GM18951 (cell line): ENCODE measurements around the gene SUN1.

Experiments used
- POLR2A ChIP-seq: IDR thresholded peaks from 4 replicates; pipeline ENCODE4 v1.6.1; 2011; ENCODE audit warnings: mild to moderate bottlenecking; ENCODE audit not compliant: insufficient read length, insufficient read depth; ENCODE audit errors: extremely low read depth
- in situ Hi-C: fragments of 300-500 bp; cut with MboI; formaldehyde crosslinking; loops from one replicate; pipeline ENCODE4 v1.12.0; 2022; ENCODE audit warnings: low sequenced_read_pairs, mixed read lengths, inconsistent platforms; ENCODE audit not compliant: unreplicated experiment

Gene SUN1

DNA sequence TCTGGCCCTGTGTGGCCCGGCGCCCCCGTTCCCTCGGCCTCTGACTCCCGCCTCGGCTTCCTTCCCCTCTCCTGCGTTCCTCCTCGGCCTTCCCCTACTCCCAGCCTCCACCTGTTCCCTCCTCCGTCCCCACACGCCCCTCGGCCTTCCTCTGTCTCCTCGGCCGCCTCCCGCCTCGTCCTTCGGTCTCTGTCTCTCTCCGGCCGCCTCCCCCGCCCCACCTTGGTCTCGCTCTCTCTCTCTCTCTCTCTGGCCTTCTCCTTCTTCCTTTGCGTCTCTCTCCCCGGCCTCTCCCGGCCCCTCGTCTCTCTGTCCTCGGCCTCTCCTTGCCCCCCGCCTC lies 44.7 kb downstream of the SUN1 start:
- no peak for TF ChIP-seq POLR2A
- in situ Hi-C loops, result no loop called here

DNA sequence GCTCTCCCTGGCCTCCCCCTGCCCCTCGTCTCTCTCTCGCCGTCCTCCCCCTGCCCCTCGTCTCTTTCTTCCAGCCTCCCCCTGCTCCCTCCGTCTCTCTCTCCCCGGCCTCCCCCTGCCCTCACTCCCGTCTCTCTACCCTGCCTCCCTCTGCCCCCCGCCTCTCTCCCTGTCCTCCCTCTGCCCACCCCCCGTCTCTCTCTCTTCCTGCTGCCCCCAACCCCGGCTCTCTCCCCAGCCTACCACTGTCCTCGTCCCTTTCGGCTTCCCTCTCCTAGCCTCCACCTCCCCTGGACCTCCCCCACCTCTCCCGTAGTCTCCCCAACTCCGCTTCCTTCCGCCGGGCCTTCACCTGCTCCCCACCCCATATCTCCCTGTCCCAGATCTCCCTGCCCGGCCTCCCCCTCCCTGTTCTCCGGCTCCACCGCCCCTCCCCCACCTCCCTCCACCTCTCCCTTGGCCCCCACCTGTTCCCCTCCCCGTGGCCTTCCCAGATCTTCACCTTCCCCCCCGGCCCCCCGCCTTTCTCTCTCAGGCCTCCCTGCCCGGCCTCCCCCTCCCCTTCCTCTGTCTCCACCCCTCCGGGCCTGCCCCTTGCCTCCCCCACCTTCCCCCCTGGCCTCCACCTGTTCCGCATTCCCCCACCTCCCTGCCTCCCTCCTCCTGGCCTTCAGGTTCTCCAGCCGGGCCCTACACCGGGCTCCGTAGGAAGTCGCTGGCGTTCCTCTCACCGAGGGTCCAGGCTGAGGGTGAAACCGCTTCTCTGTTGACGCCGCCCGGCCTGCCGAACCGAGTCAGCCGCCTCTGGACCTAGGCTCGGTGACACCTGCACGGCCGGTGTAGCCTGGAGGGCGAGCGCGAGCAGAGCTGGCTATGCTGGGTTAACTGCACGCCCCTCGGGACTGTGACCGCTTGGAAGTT lies 45.3 kb downstream of the SUN1 start:
- in situ Hi-C loops, result no loop called here
- TF ChIP-seq POLR2A, result no peak

DNA sequence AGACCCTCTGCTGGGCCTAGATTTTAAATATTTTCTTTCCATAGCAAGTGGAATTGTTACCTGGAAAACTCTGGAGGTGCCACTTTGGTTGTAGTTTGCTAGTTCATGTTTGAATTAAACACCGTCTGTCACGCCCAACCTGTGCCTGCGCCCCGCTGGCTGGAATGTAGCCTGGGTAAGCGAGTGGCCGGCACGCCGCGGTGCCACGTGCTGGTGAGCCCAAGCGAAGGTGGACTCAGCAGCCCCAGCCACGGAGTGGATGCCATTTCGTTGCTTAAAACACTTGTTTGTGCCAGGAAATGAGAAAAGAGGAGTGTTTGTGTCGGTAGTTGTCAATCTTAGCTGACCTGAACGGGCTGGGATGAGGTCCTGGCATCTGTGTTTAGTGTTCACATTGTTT lies 46.8 kb downstream of the SUN1 start:
- TF ChIP-seq POLR2A, result no peak
- in situ Hi-C loops, result no loop called here

DNA sequence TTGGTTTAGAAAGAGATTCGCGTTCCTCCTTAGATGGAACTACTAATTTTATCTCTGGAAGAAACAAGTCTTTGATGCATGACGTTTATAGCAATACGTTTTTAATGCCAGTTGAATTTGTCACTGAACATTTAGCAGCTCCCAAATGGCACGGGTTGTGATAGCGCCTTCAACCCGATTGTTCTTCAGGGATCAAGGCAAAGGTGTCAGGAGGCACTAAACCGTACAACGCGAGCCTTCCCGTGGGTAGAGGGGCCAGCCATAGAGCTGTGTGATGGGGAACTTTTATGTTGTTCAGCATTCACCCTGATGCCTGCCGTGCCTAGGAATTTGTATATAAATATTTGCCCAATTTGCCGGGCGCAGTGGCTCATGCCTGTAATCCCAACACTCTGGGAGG lies 47.4 kb downstream of the SUN1 start:
- in situ Hi-C loops, result no loop called here
- no peak for TF ChIP-seq POLR2A

DNA sequence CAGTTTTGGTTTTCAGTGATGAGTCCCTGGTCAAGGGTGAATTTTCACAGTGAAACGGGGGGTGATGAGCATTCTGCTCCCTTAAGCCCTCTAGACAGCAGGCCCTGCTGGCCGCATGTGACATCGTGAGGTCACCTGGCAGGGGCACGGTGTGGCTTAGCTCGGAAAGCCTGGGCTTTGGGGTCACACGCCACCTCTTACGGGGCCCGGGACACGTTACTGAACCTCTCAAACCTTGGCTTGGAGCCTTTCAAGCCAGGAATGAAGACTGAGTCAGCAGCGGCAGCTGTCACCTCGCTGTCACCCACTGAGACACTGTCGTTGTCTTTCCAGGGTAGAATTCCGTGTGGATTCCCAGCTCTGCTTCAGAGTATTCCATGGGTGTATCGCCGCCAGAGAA lies 48.2 kb downstream of the SUN1 start:
- no peak for TF ChIP-seq POLR2A
- in situ Hi-C loops, result no loop called here

DNA sequence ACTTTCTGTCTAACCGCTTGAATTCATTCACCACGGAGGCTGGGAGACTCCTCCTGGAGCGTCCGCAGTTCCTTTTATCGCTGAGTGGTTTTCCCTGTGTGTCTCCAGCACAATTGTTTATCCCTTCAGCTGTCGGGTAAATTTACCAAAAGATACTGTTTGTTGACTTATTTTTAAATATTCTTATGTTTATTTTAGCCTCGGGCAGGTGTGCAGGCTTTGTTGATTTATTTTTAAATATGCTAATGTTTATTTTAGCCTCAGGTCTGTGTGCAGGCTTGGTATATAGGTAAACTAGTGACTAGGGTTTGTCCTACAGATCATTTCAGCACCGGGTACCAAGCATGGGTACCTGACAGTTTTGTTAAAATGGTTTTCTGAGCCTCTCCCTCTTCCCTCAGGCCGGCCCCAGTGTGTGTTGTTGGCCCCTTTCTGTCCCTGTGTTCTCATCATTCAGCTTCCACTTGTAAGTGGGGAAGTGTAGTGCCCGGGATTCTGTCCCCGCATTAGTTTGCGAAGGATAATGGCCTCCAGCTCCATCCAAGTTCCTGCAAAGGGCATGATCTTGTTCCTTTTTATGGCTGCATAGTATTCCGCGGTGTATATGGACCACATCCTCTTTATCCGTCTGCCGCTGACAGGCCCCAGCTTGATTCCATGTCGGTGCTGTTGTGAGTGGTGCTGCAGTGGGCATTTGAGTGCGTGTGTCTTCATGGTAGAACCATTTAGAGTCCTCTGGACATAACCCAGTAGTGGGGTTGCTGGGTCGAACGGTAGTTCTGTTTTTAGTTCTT lies 49.4 kb downstream of the SUN1 start:
- in situ Hi-C loops, result no loop called here
- TF ChIP-seq POLR2A, result no peak

DNA sequence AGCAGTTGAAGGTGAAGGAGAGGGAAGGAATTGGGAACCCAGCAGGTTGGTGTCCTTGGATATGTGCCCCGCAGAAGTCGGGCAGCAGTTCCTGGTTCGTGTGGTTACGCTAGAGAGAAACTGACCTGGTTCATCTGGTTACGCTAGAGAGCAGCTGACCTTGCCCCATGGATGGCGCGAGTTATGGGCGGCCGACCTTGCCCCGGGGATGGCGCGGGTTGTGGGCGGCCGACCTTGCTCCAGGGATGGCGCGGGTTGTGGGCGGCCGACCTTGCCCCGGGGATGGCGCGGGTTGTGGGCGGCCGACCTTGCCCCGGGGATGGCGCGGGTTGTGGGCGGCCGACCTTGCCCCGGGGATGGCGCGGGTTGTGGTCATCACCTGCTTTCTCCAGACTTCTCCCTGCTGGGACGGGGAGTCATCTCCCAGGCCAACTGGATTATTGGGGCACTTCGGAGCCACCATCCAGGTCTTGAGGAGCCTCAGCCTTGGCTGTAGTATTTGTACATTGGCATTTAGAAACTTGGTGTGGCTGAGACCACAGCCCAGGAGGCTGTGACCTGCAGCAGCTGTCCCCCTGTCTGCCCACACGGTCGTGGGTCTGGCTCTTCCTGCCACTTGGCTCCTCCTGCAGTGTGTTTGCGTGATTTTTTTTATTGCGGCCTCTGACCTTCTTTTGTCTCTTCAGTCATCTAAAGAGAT lies 50.2 kb downstream of the SUN1 start:
- in situ Hi-C loops, result no loop called here
- TF ChIP-seq POLR2A, result no peak

DNA sequence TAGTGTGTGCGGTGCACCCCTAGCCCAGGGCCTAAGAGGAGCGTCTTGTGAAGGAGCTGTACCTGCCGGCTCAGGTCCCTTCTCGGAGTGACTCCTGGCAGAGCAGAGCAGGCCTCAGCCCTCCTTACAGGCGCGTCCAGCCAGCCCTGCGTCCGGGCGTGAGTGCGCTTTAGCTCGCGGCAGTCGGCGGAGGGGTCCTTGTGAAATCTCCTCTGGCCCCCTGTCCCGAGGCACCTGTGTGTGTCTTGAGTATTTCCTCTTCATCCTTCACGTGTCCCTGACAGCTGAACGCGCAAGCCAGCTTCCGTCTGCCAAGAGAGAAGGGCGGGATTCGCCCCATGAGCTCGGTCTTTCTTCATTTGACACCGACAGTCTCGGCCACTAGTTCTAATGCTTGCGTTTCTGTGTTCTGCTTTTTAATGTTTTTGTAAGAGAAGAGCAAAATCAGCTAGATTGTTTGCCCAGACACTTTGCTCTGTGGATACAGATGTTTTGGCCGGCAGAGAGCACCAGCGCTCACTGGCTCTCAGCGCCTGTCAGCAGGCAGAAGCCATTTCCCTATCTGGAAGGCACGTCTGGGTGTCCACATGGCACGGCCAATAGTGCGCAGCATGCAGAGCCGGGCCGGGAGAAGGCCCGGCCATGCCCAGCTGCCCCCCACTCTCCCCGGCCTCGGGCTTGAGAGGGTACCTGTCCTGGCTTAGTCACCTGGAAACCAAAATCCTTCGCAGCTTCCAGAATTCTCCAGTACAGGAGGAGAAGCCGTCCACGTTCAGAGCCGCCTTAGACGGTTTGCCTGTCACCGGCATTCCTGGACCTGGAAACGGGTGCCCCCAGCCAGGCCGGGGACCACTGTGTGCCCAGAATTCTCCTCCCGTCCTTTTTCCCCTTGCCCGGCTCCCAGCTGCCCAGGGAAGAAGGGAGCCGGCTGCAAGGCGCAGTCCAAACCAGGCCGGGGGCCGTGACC lies 51.1 kb downstream of the SUN1 start:
- TF ChIP-seq POLR2A, result no peak
- in situ Hi-C loops, result no loop called here

DNA sequence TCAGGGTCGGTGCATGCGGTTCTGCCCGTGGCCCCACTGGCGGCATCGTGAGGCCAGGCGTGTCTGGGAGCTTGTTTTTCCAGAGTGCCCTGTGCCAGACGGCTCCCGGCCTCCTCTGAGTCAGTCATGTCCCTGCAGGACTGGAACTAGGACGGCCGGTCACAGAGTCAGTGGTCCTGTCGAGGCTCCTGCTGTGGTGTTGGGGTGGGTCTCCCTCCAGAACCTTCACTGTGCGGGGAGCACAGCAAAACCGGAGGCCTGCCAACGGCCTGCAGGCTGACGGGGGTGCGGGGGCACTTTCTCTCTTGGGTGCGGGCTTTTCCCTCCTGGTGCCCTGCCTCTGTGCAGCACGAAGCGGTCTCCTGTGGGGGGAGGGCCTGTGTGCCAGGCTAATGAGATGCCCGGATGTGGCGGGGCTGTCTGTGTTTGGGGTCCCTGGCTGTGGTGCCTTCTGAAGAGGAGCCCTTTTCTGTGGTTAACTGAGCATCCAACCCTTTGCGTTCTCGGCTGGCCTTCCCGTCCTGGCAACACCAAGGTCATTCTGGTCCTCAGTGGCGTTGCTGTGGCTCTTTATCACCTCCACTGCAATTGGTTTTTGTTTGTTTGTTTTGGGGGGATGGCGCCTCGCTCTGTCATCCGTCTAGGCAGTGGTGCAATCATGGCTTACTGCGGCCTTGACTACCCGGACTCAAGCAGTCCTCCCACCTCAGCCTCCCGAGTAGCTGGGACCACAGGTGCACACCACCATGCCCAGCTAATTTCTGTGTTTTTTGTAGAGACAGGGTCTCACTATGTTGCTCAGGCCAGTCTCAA lies 52.1 kb downstream of the SUN1 start:
- in situ Hi-C loops, result no loop called here
- TF ChIP-seq POLR2A, result no peak

DNA sequence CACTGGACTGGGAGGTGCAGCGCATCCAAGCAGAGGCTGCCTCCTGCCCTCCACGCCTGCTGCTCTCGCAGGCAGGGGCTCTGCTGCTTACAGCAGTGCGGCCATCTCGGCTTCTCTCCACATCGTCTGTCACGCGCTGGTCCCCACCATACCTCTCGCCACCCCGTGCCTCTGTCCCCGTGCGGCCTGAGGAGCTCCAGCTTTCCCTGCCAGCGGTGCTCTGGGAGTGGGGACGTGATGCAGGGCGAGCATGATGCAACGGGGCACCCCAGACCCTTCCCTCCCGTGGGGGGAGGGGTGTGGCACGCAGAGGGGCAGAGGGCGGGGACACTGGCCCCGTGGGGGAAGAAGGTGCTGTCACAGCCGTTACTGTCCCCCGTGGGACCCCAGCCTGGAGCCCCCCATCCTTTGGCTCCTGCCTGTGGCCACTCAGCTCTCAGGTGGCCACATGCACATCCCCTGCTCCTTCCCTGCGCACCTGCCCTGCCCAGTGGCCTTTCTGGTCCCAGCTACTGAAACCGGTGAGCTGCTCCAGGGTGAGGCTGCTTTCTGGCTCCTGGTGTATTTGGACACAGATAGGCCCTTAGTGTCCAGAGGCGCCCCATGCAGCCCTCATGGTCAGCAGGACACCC lies 53.1 kb downstream of the SUN1 start:
- in situ Hi-C loops, result no loop called here
- TF ChIP-seq POLR2A, result no peak

DNA sequence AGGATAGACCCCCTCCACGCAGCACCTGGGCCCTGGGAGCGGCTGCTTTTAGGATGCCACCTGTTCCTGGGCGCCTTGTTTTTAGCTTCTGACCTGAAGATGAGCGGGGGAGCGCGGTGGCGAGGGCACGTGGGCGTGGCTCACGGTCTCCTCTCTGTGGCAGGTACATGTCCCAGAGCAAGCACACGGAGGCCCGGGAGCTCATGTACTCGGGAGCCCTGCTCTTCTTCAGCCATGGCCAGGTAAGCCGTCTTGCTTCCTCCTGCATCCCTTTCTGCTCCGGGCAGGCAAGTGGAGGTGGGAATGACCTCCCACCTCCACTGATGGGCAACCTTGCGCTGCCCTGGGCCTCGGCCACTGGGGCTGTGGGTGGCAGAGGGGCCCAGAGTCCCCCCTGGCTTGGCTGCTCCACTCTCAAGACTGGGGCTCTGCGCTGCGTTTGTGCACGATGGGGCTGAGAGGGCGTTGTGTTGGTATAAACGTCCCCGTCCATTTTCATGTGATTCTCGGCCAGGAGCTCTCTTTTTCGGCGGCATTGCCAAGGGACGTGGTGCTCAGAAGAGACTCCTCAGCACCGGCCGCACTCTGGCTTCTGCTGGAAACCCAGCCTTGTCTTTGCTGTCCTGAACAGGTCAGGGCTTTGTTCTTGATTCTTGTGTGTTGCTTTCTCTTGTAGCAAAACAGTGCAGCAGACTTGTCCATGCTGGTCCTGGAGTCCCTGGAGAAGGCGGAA lies 53.8 kb downstream of the SUN1 start:
- in situ Hi-C loops, result no loop called here
- TF ChIP-seq POLR2A, result no peak
